SH-SY5Y (cell line): ENCODE results near the gene CAND2.

Experiments used
- GATA2 ChIP-seq: IDR thresholded peaks from 2 replicates; pipeline ENCODE4 v1.6.1; 2011; ENCODE audit warnings: mild to moderate bottlenecking, low read depth, low read length
- GATA3 ChIP-seq: IDR thresholded peaks from 2 replicates; pipeline ENCODE4 v1.6.1; 2011; ENCODE audit warnings: low read depth, mild to moderate bottlenecking, low read length, moderate library complexity

- TF ChIP-seq GATA3 (no peak), GATA2 (no peak)
Measured at GRCh38 chr3:12791430-12791829, 5.0 kb upstream of the CAND2 start.
